CD4-positive, alpha-beta T cell treated with Interferon alpha-2 for 1 hour (primary cell): ENCODE results near the gene GLB1L.
"Not testable (repeated sequence)": the region's sequence is repeated elsewhere in the genome, so short reads cannot be mapped to it uniquely, and the experiment has no call there.

Source experiments
- DNase-seq, 2 donors: peaks; one replicate each; pipeline ENCODE4 v3.0.0-alpha.2; 2020 to 2022

GLB1L gene

GRCh38 chr2:219245148-219245898 is at the start of gene GLB1L, which contains the start of gene STK16:
Gene GLB1L (minus strand): TSS chr2:219245444. CDS start chr2:219243573, 1,871 bp downstream.
Gene STK16 (plus strand): TSS chr2:219245479. CDS start chr2:219246000, 521 bp downstream.
- peak; percentile 86 to 88 for DNase-seq

GRCh38 chr2:219294356-219295351 is 49.4 kb upstream of the GLB1L start:
- DNase-seq = peak; percentile 90 to 93

DNA sequence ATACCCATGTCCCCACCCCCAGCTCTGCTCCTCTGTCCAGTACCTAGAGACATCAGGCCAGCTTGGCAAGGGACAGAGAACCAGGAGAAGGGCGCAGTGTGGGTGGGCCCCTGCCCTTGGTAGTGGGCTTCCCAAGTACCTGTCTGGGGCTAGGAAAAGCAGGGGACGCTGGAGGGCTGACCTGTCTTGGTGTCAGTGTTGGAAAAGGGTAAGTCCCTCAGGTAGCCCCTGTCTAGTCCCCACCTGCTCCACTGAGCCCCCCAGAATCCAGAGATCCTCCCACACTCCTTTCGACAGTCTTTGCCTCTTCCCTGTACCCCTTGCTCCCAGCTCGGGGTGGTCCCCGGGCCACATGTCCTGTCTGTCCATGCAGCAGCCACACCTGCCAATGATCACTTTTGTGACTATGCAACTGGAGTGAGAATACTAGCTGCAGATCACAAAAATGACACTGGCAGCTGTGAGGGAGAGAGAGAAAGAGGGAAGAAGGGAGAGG is 48.5 kb upstream of the GLB1L start:
- DNase-seq = no peak

- DNase-seq = no peak
Measured at GRCh38 chr2:219292616-219293015, 47.4 kb upstream of the GLB1L start.

DNA sequence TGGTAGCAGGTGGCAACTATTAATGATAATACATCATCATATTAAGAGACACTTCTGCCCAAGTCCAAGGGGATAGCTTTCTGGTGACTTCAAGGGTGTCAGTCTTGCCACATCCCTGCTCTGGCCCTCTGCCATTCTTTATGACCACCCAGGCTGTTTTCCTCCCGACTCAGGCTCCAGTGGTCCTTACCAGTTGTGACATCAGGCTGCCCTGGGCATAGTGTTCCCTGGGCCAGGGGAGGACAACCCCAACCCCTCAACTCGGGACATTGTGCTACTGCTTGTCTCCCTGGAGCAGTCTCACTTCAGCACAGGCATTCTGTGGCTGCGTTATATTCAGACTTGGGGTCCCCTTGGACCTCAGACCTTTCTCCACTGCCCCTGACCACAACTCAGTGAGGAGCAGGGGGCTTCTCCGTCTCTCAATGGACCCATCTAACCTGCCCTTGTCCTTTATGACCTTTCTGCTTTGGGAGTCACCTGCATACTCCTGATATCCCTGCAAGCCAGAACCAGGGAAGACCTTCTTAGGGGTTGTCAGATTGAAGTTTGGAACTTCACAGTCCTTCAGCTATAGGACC is 46.8 kb upstream of the GLB1L start:
- no peak for DNase-seq

- DNase-seq = no peak
Measured at GRCh38 chr2:219291394-219291793, 46.1 kb upstream of the GLB1L start.

GRCh38 chr2:219290381-219291171 is 45.3 kb upstream of the GLB1L start:
- DNase-seq = no peak

DNA sequence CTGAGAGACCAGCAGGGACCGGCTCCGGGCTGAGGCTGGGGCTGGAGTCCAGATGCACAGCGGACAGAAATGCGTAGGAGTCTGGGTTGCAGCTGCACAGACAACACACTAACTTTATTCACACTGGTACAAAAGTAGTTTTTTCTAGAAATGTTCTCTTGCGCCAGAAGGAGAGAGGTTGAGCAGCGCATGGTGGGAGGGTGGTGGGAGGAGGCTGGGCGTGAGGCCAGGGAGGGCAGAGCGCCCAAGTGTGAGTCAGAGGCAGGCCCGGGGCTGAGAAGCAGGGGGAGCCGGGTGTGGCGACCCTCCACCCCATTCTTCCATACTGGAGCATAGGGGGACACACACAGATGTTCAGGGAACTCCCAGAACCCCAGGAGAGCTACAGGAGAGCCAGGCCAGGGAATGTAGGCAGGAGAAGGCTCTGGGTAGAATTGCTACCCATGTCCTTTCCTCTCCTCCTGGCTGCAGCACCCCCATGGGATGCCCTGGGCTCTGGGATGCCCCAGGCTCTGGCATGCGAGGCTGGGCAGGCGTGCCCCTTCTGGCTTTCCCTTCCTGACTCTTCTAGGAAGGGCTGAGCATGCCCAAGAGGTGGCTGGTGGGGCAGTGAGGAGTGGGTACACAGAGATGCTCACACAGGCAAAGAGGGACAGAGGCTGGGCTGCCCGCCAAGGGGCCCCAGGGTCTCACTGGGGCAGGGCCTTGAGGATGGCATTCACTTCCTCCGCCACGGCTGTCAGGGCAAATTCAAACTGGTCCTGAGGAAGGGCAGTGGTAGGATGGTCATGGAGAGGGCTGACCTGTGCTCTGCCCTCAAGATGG is 44.5 kb upstream of the GLB1L start:
- no peak for DNase-seq

DNA sequence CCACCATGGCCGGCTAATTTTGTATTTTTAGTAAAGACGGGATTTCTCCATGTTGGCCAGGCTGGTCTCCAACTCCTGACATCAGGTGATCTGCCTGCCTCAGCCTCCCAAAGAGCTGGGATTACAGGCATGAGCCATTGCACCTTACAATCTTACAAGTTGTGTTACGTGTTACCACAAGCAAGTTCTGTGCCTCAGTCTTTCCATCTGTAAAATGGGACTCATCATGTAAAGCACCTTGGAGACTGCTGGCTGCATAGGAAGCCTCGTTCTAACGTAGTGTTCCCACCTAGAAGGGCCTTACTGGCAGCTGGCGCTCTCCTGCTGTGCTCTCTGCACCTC is 43.9 kb upstream of the GLB1L start:
- DNase-seq = no peak

GRCh38 chr2:219287580-219288265 is 42.5 kb upstream of the GLB1L start:
- DNase-seq = no peak

DNA sequence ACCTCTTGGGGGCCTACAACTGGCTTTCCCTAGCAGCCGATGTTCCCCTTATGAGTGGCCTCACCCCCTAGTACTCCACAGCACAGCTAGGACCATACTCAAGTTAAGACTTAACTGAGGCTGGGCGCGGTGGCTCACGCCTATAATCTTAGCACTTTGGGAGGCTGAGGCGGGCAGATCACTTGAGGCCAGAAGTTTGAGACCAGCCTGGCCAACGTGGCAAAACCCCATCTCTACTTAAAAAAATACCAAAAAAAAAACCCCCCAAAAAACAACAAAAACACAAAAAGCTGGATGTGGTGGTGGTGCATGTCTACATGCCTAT is 41.8 kb upstream of the GLB1L start:
- not testable (repeated sequence) for DNase-seq

DNA sequence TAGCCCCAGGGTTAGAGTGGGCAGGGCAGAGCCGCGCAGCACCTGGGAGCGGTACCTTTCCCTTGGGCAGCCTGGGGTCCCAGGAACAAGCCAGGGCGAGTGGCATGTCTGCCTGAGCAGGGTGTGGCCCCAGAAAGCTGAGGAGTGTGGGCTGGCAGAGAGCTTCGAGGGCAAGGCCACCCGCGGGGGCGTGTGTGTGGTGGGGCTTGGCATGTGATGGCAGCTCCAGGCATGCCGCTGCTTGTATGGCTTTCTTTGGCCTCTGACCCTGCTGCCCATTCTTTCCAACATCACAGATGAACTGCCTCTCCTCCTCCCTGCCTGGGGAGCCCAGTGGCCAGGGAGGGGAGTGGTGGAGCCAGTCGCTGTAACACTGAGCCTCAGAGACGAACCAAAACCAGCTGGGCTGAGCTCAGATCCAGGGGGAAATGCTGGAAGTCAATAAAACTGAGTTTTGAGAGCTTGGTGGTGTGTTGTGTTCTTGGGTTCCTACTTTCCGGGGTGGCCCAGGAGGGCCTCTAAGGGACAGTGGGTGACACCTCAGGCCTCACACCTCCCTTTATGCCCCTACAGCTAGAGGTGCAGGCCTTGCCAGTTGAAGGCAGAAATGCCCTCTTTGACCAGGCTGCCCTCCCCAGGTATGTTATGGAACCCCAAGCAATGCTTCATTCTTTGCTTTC is 41.3 kb upstream of the GLB1L start:
- DNase-seq = no peak

GRCh38 chr2:219285894-219286425 is 40.7 kb upstream of the GLB1L start:
- DNase-seq = no peak

- DNase-seq = no peak
Measured at GRCh38 chr2:219285373-219285735, 40.1 kb upstream of the GLB1L start.

DNA sequence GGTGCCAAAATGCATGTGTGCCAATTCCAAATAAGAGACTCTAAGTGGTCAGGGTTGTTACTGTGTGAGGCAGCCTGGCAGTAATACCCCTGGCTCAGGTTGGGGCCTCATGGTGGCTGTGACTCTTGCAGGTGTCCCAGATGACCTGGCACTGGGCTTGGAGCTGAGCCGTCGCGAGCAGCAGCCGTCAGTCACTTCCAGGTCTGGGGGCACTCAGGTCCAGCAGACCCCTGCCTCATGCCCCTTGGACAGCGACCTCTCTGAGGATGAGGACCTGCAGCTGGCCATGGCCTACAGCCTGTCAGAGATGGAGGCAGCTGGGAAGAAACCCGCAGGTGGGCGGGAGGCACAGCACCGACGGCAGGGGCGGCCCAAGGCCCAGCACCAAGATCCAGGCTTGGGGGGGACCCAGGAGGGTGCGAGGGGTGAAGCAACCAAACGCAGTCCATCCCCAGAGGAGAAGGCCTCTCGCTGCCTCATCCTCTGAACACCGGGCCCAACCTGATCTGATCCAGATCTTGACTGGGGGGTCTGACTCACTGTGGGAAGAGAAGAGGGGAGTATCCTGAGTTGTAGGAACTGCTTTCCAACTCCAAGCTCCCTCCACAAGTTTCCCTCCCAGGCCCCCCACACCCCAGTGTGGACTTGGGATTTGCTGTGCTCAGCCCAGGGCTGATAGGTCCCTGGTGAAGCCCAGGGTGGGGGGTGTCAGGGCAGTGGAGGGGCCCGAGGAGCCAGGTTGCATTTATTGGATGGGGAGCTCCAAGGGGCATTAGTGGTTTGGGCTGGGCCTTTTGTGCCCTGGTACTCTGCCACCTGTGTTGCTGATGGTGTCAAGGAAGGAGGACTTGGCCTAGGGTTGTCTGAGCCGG is 39.5 kb upstream of the GLB1L start:
- DNase-seq = no peak

GRCh38 chr2:219282943-219283581 is 37.8 kb upstream of the GLB1L start:
- DNase-seq = no peak

DNA sequence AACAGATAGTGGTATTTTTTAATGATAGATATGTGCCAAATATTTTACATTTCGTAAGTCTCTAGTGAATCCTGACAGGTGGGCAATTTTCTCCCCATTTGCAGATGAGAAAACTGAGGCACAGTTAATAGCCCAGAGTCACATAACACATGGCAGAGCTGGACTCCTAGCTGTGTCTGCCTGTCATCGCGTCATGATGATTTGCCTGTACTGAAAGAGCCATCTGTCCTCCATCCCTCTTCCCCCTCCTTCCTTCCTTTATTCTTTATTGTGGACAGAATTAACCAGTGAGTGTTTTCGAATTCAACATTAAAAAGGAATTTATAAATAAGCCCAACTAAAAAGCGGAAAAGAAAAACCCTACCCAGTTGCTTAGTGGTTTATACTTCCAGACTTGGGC is 37.1 kb upstream of the GLB1L start:
- DNase-seq = no peak

- DNase-seq = no peak
Measured at GRCh38 chr2:219281588-219281987, 36.3 kb upstream of the GLB1L start.

DNA sequence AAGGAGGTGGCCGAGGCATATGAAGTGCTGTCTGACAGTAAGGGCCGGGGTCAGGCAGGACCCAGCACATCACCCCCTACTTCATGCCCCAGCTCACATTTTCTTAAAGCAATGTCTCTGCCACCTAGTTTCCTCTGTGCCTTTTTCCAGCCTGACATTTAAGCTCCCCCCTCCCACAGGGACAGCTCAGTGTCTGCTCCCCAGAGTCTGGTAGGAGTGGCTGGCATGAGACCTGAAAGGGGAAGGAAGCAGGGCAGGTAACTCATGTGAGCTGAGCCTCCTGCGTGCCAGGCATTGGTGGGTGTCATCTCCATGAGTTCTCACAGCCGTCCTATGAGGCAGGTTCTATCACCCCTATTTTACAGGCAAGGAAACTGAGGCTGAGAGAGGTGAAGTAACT is 35.4 kb upstream of the GLB1L start:
- DNase-seq = no peak
